ENCODE data around the gene DACH1.

Gene DACH1

DNA sequence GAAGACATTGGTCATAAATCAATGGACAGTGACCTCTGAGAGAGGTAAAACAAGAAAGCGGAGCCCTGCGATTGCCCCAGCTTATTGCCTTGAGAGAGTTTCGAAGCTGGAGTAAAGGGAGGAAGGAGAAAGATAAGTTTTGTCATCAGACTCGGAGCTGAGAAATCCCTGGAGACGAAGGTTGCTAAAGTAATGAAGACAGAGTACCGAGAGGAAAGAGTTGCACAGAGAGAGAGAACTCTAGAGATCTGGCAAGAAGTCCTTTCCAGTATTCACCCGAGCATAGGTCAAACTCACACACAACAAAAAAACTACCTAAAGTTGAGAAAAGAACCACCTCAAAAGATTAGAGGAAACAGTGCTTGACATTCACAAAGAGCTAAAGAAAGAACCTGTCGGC lies 472.0 kb downstream of the DACH1 start:
- DNase-seq (ENCODE audit: low read depth in 3 of 3), result no peak

DNA sequence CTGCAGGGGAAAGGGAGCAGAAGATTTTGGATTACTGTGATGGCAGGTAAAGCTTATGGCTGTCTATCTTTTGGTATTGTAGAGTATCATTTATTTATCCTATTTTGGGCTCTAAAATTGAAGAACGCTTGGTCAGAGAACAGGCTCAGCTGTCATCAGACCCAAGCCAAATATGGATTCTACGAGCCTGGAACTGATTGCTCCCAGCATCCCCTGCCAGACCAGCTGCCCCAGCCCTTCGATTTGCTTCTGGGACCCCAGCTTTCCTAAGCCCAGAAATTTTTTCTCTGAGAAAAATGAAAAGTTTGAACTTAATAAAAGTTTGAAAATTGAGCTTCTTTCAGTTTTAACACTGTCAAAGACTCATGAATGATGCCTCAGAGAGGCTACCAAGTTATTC lies 472.8 kb downstream of the DACH1 start:
- no peak for DNase-seq (ENCODE audit: low read depth in 3 of 3)

All from stimulated activated CD4-positive, alpha-beta T cell treated with anti-CD3 and anti-CD28 coated beads, TNF-alpha, amount 100 ng/mL, for 48 hours (primary cell).